OCI-LY3 (cell line): ENCODE measurements around the gene VTI1B.

Experiments used
- CTCF ChIP-seq: fragments of 200-600, 300-600 bp; sonication (generic); IDR thresholded peaks from 2 replicates; pipeline ENCODE4 v1.5.1; 2014; ENCODE audit warnings: antibody characterized with exemption, low read length, low read depth
- EZH2phosphoT487 ChIP-seq: fragments of 200-600 bp; shearing (Covaris generic); IDR thresholded peaks from 2 replicates; pipeline ENCODE4 v1.6.1; 2018; ENCODE audit warnings: antibody characterized with exemption, mixed run types, low read depth

- TF ChIP-seq CTCF: no peak
- no peak for TF ChIP-seq EZH2phosphoT487
These were observed 6.5 kb upstream of the VTI1B start for GRCh38 chr14:67680941-67681340.
